ENCODE results near the gene LZTR1.

DNA sequence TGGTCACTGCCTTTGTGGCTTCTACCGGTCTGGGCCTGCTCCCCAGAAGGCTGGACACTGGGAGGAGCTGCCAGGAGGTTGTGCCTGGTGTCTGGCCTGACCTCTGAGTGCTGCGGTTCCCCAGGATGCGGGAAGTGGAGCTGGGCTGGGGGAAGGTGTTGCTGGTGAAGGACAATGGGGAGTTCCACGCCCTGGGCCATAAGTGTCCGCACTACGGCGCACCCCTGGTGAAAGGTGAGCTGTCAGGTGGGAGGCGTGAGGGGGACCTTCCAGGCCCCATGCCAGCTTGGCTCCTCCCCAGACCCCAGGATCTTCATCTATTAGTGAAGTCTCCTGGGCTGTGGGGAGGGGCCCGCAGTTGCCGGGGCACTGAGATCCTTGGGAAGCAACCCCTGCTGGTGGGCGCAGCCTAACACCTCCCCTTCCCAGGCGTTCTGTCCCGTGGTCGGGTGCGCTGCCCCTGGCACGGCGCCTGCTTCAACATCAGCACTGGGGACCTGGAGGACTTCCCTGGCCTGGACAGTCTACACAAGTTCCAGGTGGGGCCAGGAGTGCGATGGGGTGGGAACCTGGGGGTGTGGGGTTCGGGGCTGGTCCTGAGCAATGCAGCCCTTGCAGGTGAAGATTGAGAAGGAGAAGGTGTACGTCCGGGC lies 8.3 kb upstream of the LZTR1 start:
- TF ChIP-seq, protein P1, sequence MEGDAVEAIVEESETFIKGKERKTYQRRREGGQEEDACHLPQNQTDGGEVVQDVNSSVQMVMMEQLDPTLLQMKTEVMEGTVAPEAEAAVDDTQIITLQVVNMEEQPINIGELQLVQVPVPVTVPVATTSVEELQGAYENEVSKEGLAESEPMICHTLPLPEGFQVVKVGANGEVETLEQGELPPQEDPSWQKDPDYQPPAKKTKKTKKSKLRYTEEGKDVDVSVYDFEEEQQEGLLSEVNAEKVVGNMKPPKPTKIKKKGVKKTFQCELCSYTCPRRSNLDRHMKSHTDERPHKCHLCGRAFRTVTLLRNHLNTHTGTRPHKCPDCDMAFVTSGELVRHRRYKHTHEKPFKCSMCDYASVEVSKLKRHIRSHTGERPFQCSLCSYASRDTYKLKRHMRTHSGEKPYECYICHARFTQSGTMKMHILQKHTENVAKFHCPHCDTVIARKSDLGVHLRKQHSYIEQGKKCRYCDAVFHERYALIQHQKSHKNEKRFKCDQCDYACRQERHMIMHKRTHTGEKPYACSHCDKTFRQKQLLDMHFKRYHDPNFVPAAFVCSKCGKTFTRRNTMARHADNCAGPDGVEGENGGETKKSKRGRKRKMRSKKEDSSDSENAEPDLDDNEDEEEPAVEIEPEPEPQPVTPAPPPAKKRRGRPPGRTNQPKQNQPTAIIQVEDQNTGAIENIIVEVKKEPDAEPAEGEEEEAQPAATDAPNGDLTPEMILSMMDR (conservative IDR thresholded peaks at IDR 0.05; ENCODE audit: low read length), result no peak
- no peak for TF ChIP-seq EZH2phosphoT487 (IDR thresholded peaks at IDR 0.05; ENCODE audit: borderline replicate concordance)
